Neural progenitor cell (in vitro differentiated cells): ENCODE measurements around the gene PSMG1.

Experiments
- CTCF ChIP-seq: fragments of 200-600 bp; sonication (generic); IDR thresholded peaks from 2 replicates; pipeline ENCODE4 v1.5.1; 2017; ENCODE audit warnings: antibody characterized with exemption, mild to moderate bottlenecking
- EZH2 ChIP-seq: fragments of 200-600 bp; sonication (generic); IDR thresholded peaks from 2 replicates; pipeline ENCODE4 v1.6.1; 2017; ENCODE audit warnings: antibody characterized with exemption, mild to moderate bottlenecking, moderate library complexity
- EZH2phosphoT487 ChIP-seq: fragments of 200-600 bp; sonication (generic); IDR thresholded peaks from 2 replicates; pipeline ENCODE4 v1.6.1; 2017; ENCODE audit warnings: antibody characterized with exemption

GRCh38 chr21:39185157-39185556, 1.9 kb upstream of the PSMG1 start:
- no peak for TF ChIP-seq EZH2
- TF ChIP-seq CTCF = no peak
- TF ChIP-seq EZH2phosphoT487 = no peak
